GM19240 (cell line): Measurements from ENCODE around the gene EBF4.
"Not testable (repeated sequence)": the region's sequence is repeated elsewhere in the genome, so short reads cannot be mapped to it uniquely, and the experiment has no call there.

ENCODE experiments used
- DNase-seq: peaks from one replicate; pipeline ENCODE4 v3.0.0; 2011; ENCODE audit warnings: low spot score; ENCODE audit not compliant: insufficient read length

Gene EBF4

DNA sequence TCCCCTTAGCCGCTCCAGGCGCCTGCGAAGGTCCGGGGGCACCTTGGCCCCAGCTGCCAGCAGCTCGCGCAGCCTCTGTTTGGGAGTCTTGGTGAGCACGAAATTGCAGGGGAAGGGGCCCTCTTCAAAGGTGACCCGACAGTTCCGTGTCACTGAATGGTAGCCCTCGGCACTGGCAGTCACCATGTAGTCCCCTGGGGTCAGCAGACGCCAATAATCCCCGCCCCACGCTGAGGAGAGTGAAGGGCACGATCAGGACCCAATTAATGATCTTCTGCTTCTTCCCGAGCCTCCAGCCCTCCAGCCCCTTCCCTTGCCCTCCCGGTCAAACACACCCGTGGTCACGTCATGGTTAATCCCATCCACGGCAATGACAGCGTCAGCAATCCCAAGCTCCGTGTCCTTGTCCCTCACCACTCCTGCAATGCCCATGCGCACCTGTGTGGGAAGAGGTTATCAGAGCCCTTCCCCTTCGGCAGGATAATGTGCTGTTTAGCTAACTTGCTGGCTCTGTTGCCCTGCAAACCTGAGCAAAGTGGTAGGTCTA is 101.7 kb downstream of the EBF4 start:
- no peak for DNase-seq

DNA sequence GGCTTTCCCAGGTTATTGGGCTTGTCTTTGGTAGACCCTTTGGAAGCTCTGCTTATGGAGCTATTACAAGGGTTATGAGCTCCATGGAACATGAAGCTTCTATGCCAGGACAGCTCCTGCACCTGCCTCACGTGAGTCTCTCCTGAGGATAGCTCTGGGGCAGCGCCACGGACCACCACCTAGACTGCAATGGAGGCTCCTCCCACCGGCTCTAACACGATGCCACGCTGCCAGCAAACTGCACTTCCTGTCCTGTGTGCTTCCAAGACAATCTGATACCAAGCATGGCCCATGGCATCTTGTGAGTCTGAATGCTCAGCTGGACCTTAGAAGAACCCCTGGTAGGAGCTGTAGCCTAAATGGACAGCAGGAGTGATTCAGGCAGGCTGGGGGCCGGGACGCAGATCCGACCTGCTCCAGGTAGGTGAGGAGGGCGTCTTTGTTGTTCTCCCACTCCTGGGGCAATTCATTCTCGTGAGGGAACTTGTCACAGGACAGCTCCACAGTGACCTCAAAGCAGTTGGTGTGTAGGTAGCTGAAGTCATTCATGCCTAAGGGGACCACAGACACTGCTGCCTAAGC is 102.4 kb downstream of the EBF4 start:
- no peak for DNase-seq

DNA sequence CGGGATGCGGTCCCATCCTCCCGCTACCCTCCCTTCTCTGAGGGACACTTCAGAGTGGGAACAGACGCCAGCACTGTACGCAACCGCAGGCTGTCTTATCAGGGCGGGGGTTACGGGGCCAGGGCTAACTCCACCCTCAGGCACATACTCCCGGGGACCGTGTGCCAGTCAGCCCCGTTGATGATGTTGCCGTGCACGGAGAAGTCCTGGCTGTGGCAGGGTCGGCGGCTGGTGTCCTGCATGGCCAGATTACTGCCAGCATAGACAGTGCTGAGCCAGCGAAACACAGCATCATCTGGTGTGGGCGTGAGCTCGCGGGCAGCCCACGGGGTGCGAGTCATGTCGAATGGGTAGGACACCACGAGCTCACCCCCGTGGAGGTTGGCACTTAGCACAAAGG is 102.9 kb downstream of the EBF4 start:
- DNase-seq = no peak

DNA sequence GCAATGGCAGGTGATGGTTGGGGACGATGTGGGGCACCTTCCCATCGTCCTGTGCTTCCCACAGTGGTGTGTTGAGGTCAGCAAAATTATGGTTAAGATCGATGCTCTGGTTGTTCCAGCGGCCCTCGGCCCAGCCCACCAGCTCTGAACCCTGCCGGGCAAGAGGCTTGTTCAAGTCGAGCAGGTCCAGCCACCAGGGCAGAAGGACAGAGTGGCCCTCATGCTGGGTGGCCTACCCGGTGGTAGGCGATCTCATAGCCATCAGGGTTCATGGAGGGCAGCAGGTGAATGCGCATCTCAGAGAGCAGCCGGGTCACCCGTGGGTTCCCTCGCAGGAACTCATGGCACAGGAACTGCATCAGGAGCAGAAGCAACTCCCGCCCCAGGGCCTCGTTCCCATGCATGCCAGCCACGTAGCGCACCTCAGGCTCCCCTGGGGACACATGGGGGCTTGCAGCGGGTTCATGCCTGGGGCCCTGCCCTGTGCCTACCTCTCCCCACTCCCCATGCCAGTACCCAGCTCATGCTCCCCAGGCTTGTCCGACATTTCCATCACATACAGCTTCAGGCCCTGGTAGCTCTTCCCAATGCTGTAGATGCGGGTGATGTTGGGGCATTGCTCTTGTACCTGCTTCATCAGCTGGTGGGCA is 103.6 kb downstream of the EBF4 start:
- no peak for DNase-seq

DNA sequence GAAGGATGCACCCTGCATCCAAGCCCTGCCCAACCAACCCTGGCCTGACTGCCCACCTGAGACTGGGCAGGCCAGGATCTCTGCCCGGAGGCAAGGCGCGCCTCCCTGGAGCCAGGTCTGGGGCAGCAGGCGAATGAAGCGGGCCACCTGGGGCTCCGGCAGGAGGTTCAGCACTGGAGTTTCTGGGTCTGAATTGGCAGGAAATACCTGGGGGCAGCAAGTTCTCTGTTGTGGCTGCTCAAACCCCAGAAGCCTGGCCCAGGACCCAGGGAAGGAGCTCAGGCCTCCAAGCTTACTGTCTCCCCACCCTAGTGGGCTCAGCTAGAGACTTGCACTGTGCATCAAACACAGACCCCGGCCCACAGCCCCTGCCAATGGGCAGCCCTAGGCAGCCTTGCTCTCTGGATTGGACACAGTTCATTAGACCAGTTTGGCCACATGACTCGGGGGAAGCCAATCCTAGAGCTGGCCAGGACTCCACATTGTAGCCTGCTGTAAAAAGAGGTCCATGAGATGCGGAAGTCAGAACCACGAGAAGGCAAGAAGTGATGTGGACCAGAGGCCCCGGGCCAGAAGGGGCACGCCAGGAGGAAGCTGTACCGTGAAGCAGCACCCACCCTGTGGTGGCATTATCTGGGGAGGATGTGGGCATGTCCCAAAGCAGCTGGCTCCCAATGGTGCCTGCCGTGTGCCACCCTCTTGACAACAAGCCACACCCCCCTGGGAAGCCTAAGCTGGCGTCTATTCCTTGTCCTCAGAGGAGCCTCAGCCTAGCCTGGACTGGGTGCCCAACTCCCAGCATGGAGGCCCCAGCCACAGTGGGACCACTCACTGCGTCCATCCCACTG is 104.8 kb downstream of the EBF4 start:
- no peak for DNase-seq

DNA sequence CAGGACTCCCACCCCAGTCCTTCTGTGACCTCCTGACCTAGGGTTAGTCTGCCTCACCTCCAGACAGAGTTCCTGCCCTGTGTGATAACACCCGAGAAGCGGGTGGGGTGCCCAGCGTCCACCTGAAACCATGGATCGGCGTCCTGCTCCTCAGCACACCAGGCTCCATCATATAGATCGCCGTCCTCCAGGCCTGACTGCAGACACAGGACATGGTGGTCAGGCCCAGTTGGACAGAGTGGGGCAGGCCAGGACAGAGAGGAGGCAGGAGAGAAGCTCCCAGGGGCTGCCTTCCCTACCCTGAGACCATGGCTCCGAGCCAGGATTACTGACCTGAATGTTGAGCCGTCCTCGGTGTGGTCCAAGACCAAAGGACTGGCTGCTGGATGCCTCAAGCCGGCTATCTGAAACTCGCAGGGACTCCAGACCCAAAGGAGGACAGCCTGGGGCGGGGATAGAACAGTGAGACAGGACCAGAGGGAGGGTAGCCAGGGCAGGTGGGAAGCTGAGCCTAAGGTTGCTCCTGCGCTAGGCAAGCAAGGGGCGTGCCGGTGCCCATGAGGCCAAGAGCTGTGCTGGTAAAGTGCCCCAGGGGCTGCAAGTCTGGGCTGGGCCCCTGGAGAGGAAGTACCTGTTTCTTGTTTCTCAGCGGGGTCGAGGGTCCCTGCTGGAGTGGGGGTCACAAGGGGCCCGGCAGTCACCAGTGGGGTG is 105.7 kb downstream of the EBF4 start:
- no peak for DNase-seq

DNA sequence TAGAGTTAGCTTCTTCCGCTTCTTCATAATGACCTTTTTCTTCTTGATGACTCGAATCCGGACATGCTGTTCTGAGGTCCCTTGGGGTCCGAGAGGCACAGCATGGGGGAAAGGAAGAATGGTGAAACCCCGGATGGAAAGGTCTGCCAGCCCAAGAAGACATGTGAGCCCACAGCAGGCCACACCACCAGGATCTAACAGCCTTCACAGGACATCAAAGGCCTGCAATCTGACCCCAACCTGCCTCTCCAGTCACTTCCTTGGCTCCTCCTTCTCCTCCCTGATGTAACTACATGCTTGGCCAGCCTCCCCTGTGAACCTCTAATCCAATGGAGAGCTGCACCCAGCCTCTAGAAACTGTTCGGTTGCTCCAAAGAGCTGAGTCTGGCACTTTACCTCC is 106.2 kb downstream of the EBF4 start:
- no peak for DNase-seq

DNA sequence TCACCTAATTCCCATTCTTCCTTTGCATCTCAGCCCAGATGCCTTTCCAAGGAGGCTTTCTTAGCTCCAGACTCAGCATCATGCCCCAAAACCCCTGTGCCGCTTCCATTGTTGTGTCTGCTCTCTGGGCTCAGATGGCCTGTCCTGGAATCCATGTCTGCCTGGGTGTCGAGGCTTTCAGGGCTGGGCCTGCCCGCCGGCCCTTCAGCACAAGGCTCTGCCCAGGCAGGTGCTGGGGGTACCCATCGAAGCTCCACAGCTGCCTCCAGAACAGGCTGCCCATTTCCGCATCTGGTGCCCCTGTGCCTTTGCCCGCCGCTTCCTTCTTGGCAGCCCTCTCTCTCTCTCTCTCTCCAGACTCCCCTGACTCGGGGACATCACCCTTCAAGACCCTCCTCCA is 106.7 kb downstream of the EBF4 start:
- no peak for DNase-seq

DNA sequence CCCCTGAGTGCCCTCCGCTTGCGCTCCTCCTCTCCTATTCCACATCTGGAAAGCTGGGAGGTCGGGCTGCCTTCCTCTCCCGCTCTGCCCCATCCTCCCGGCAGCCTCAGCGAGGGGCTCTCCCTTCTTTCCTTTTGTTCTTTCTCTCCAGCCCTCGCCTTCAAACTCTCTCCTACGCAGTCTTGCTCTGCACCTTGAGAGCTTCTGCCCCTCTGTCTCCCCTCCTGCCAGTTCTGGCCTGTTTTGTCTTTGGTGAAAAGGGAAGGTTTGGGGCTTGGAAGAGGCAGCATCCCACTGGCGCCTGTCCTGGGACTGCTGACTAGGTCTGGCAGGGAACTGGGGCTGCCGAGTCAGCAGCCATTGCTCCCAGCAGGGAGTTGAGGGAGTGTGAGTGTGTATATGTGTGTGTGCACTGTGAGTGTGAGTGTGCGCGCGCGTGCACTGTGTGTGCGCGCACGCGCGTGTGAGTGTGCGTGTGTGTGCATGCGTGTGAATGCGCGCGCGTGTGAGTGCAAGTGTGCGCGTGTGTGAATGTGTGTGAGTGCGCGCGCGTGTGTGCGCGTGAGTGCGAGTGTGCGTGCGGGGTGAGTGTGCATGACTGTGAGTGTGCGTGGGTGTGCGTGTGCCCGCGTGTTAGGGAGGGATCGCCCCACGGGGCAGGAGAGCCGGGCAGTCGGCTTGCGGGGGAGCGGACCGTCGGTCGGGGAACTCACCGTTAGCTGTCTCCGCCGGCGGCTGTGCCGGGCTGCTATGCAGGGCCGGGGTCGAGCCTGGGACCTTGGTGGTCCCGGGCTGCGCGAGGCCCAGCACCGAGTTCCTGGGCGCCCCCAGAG is 107.3 kb downstream of the EBF4 start:
- DNase-seq = no peak

DNA sequence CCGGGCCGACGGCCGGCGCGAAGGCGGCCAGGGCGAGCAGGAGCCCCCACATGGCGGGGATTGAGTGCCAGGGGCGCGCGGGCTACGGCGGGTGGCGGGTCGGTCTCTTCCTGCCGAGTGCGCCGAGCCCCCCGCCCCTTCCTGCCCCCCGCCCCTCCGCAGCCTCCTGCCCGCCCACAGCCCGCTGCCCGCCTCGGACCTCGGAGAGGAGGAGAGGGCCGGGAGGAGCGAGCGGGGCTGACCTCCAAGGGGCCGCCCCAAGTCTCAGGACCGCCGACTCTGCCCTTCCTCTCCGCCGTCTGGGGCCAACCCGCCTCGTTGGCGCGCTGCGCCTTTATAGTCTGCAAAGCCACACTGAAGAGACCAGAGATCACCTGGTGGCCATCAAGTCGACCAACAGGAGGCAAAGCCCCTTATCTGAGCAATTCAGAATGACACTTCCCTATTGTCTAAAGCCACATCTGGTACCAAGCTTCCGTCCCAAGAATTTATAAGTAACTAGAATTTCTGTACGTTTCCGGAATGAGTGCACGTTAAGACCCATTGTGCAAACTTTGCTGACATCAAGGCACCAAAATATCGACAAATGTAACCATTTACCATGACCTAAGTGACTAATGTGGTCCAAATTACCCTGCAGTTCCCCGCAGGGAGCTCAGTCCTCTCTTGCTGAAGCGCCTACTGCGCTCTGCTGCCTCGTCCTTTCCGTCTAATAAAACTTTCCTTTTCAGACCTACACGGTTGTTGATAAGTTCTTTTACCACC is 108.1 kb downstream of the EBF4 start, which contains the start of gene CPXM1:
Gene CPXM1, minus strand, starts transcription at position 107 of the 765 bp plus-strand sequence. Its CDS starts 55 bp downstream, at position 52.
- DNase-seq = no peak

DNA sequence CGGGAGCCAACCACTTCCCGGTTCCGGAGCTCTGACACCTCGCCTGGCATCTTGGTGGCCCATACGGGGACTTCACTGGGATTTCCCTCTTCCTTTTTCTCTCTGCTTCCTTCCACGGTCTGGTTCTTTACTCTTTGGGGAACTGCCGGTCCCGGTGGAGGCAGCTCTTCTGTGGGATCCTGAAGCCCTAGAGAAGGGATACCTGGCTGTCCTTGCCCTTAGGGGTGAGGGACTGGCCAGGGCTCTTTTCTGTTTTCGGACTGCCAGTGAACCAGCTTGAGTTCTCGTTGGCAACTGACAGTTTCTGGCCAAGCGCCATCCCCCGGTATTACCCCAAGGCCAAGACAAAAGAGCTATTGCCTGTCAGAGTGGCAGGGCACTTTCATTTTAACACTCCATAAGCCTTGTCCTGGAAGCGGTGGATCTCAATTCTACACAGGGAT is 108.7 kb downstream of the EBF4 start:
- DNase-seq = no peak

DNA sequence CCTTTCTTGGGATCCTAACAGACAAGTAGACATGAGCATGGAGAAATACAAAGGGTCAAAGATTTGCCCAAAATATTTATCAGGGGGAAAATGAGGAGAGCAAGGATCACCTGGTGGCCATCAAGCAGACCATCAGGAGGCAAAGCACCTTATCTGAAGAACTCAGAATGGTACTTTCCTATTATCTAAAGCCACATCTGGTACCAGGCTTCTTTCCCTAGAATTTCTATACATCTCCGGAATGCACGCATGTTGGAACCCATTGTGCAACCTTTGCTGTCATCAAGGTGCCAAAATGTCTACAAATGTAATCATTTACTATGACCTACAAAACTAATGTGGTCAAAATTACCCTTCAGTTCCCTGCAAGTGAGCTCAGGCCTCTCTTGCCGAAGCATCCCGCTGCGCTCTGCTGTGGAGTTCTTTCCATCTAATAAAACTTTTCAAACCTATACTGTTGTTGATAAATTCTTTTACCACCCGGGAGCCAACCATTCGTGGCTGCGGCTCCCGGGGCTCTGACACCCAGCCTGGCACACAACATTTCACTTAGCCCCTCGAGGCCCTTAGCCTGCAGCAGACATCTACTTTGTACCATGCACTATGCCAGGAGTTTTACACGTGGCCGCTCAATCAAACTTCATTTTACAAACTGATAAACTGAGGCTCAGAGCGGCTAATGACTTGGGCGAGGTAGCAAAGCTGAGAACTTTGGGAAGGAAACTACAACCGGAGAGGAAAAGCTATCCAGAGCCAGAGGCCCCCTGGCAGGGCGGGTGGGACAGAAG is 111.7 kb downstream of the EBF4 start:
- DNase-seq = no peak

DNA sequence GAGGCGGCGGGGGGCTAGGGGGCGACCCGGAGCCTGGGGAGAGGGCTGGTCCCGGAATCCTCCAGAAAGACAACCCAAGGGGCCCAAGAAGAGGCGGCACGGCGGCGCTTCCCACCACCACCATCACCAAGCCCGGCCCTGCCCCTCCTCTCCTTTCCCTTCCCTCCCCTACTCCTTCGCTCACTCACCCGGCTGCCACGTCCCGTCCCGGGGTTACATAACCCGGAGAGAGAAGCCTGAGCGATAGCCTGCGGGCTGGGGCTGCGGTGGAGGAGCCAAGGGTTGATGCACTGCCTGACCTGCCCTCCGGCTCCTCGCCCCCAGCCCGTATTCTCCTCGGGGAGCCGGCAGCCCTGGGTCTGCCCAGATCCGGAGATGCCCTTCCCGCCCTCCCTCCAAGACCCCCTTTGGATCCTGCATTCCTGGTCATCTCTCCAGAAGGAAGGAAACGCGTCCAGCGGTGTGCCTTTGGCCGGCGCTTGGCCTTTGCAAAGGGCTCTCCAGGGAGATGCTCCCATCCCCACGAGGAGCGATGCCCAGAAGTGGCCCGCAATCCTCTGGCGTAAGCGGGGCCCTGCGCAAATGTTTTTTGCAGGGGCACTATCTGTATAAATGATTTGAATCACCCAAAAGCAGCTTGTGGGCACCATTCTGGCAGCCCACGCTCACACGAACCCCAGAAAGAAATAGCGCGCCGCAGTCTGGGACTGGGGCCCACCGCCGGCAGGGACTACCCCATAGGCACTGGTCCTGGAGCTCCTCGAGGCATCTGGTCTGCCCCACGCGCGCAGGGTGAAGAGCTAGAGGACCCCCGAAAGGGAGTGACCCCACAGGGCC is 112.5 kb downstream of the EBF4 start:
- no peak for DNase-seq

DNA sequence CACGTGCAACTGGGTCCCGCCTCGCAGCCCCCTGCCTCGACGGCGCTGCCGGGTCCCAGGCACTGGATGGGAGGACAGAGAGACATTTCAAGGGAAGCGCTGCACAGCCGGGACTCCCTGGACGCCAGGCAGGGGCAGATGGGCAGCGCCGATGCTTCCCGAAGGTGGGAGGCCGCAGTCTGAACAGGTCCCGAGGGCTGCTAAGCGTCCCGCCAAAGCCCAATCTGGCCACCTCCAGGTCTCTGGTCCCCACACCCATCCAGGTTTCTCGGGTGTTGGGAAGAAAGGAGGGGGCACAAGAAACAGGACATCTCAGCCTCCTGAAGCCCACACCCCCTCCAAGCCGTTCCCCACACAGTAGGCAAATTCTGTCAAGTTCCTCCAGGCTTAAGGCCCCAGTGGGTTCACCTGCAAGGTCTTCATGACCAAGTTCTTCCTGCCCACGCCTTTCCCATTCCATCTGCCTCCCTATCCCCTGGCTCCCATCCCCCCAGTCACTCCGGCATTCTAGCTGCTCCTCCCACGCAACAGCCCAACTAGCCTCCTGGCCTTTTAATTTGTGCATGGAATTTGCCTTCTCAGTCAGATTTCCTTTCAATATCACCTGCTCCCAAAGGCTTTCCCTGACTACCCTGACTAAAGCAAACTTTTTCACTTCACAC is 113.2 kb downstream of the EBF4 start:
- DNase-seq = no peak

DNA sequence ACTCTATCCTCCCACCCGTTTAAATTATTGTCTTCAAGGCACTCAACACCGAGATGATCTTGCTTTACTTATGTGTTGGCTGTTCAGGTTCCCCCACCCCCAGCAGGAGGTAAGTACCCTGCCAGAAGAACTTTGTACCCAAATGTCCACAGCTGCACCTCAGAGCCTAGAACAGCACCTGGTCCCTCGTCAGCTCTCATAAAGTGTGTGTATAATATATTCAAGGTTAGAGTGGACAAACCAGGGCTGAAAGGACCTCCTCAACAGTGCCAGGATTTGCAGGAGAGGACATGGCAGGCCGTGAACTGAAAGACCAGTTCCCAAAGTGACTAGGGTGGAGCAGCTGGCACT is 113.7 kb downstream of the EBF4 start:
- DNase-seq = no peak

DNA sequence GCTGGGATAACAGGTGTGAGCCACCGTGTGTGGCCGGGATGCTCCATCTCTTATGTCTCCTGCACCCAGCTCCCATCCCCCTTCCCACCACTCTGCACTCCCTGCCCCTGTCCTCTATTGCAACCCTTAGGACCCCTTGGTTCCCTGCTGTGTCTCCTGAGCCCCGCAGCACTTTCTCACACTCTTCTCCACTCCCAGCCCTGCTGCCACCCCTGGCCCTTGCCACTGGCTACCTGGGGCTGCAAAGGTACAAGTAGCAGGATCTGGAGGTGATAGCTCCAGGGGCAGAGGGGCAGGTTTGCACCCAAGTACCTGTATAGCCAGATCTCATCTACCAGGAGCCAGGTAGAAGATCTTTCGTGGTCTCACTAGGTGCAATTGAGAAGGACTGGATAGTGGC is 114.4 kb downstream of the EBF4 start:
- no peak for DNase-seq

DNA sequence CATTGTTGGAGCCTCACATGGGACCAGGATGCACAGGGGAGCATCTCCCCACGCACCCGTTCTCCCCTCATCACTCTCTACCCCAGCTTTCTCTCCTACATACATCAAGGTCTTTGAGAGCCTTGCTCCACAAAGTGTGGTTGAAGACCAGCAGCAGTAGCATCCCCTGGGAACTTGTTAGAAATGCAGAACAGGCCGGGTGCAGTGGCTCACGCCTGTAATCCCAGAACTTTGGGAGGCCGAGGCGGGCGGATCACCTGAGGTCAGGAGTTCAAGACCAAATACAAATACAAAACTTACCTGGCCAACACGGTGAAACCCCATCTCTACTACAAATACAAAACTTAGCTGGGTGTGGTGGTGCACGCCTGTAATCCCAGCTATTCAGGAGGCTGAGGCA is 115.3 kb downstream of the EBF4 start:
- DNase-seq = not testable (repeated sequence)

DNA sequence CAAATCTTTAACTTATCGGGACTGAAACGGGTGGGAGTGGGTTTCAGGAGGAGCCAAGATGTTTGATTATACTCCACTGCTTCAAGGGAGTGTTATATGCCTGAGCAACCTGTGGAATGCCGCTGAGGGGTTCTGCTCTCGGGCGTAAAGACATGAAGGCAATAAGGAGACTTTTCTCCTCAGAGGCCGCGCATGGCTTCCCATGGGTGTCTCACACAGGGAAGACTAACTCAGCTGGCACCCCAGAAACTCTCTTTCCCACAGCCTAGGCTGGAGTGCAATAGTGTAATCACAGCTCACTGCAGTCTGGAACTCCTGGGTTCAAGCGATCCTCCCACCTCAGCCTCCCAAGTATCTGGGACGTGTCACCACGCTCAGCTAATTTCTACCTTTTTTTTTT is 117.1 kb downstream of the EBF4 start:
- no peak for DNase-seq
